Colon (tissue), 2 donors: ENCODE measurements around the gene ZNF222.

Experiments used
- FAIRE-seq: peaks from 2 replicates; lab custom pipeline; 2012; peaks lifted over from hg19 to GRCh38; lab: Jason Lieb, UNC
- donor health status: control.
- donor health status: control.

ZNF222 gene

DNA sequence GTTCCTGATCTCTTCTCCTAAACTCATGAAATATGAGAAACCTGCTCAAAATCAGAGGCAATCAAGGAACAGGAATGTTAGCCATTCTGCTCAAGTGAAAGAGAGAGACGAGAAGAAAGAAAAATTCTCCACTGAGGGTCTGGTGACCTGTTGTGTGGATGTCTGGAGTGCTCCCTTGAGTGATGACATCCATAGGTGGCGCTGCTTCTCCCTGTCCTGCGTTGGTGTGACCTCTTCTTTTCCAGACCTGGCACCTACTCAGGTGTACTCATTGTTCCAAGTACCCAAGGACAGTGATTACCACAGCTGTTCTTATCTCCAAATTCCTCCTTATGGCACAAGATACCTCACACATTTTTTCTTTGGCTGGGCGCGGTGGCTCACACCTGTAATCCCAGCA is 30.7 kb downstream of the ZNF222 start:
- FAIRE-seq = no peak

DNA sequence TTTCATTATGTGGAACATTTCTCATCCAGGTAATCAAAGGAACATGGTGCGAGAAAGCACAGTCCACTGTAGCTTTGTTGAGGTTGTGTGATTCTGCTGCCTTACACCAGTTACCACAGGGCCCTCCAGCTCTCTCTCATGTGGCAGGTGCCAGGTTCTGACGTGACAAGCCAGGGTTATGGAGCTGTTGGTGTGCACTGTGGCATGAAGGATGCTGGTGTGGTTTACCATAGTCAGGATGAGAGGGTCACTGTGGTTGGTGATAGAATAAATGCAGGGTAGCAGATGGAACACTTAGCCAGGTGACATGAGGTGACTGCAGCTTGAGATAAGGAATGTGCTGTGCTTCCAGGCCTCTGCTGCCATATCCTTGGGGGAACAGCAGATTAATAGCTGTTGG is 34.0 kb downstream of the ZNF222 start:
- FAIRE-seq = no peak

DNA sequence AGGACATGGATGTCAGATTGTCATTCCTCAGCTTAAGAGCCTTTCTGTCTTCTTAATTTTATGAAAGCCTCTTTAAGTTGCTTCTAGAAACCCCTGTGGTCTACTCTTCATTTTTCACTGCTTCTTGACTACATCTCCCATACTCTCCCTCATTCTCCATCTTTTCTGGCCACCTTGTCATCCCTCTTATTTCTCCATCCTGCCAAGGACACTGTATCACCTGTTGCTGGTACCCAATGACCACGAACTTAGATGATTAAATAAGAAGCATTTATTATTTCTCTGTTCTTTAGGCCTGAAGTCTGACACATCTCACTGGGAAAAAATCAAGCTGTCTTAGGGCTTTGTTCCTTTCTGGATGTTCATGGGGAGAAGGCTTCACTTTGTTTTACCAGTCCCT is 35.9 kb downstream of the ZNF222 start:
- no peak for FAIRE-seq

DNA sequence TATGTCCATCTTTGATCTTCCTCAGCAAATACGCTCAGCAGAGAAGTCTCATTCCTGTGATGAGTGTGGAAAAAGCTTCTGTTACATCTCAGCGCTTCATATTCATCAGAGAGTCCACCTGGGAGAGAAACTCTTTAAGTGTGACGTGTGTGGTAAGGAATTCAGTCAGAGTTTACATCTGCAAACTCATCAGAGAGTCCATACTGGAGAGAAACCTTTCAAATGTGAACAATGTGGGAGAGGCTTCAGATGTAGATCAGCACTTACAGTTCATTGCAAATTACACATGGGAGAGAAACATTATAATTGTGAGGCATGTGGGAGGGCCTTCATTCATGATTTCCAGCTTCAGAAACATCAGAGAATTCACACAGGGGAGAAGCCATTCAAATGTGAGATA is 41.1 kb downstream of the ZNF222 start:
- FAIRE-seq = no peak

DNA sequence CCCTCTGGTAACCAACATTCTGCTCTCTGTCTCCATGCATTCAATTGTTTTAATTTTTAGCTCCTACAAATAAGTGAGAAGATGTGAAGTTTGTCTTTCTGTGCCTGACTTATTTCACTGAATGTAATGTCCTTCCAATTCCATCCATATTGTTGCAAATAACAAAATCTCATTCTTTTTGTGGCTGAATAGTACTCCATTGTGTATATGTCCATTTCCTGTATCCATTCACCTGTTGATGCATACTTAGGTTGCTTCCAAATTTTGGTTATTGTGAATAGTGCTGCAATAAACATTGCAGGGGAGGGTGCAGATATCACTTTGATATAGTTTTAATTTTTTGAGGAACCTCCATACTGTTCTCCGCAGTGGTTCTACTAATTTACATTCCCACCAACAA is 44.2 kb downstream of the ZNF222 start:
- FAIRE-seq = no peak

DNA sequence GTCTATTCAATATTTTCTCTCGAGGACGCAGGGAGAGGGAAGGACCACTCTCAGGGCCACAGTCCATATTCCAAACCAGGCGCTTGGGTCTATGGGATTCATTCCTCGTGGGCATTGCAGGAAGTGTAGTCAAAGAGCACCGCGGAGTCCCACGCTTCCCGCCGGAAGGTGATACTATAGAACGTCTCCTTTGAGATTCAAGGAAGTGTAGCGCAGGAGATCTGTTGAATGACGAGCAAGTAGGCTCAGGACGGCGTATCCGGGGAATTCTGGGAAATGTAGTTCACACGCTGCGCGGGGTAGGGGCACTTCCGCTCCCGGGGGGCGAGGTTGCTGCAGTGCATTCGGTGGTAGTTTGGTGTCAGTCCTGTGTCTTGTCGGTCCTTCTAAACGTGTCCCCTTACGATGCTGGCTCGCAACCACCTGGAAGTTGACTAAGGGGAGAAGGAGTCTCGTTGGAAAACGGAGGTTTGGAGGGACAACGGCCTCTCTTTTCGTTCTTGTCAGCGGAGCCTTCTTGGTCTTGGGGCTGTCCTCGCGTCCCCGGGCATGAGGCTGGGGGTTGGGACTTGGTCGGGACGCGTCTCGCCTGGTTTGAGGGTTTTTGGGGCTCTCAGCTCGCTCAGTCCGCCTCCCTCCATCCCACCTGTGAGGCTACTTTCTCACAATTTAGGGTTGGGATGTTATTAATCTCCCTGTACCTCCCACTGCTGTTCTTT is 46.8 kb downstream of the ZNF222 start, which contains the start of gene ZNF284:
Gene ZNF284 (plus strand): TSS at position 336 of the 719 bp plus-strand sequence. CDS start 4,231 bp downstream, outside the sequence.
- FAIRE-seq = no peak

DNA sequence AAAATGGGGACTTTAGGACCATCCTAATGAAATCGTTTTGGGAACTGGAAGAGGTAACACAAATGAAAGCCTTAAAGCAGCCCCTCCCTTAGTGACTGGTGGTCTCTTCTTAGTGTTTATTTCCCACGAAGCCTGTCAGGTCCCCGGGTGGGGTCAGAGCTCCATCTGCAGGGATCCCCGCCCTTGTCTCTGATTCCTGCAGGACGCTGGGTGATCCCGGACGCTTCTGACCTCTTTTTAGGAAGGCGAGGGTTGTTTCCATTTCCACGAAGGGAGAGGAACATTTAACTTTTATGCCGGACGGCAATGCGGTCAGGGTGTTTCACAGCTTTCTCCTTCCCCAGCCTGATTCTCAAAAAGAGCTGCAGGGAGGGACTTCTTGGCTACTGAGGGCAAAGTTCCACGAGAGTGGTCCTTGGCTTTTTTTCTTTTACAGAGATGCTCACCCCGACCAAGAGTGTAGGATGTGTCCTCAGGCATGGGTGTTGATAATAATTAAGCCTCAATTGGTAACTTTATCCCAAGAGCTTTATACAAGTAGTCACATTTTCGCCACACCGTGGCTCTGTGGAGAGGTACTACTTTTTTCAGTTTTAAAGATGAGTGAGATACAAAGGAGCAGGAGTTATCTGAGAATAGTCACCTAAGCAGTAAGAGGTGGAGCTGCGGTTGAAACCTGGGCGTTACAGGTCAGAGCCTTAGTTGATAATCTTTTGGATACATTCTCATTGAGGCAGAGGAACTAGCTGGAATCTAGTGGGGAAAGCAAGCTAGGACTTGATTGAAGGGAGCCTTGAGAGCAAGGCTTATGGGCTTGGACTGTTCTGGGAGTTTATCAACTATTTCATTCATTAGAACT is 47.6 kb downstream of the ZNF222 start:
- no peak for FAIRE-seq

DNA sequence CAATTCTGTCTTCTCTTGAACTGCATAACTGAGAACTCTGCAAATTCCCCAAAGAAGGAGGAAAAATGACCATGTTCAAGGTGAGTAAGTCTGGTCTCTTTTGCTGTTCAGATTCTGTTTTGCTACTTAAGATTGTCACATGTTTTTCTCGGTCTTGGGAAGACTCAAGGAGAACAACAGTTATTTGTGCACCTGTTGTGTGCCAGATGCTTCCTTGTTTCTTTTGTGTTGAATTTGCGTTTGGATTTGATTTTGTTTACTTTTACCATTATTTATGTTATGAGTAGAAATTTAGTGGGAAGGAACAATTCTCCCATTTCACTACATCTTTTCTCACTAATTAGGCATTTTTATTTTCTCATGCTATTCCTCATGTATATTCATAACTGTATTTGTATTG is 51.1 kb downstream of the ZNF222 start:
- FAIRE-seq = no peak
